B cell (primary cell): ENCODE measurements around the gene PCDHGA3. TPM values are rescaled to one million over a fixed set of nuclear protein-coding genes. Genes with fewer than 3 reads are reported as not detected.

Experiments used
- ATAC-seq: fragments of 200-7000 bp; cut with Tn5 transposase; one replicate; pipeline ENCODE4 v1.10.0; 2021; ENCODE audit warnings: low read depth, mild to moderate bottlenecking, moderate number of reproducible peaks, moderate library complexity
- CTCF ChIA-PET: fragments of 350-600 bp; sonication (Branson Sonifier 250); formaldehyde crosslinking; loops from one replicate; lab custom pipeline; 2021; ENCODE audit warnings: antibody characterized with exemption, inconsistent platforms; lab: Charles Lee
- POLR2A ChIA-PET: fragments of 350-600 bp; sonication (Branson Sonifier 250); formaldehyde crosslinking; loops from one replicate; lab custom pipeline; 2021; ENCODE audit warnings: antibody characterized with exemption; lab: Charles Lee
- DNase-seq: peaks from one replicate; pipeline ENCODE4 v3.0.0; 2013
- H2AFZ ChIP-seq: 2 replicates; pipeline ENCODE4 v1.6.1; 2012; ENCODE audit warnings: mild to moderate bottlenecking, low read depth, low read length; ENCODE audit not compliant: insufficient read depth, poor library complexity, severe bottlenecking
- H3K27ac ChIP-seq, 2 donors: 1 replicate in 1 of 2; 2 replicates in 1 of 2; pipeline ENCODE4 v1.5.1; 2012 to 2013; ENCODE audit warnings: low read length in 2 of 2, mild to moderate bottlenecking in 2 of 2, moderate library complexity in 1 of 2
- H3K27me3 ChIP-seq, 4 experiments: fragments of 200-600 bp in 1 of 4; sonication (generic) in 1 of 4; replicated peaks in 1 of 4; 1 replicate in 2 of 4; 2 replicates in 2 of 4; pipeline versions ENCODE4 v1.6.1 to v1.7.0; 2013 to 2016; ENCODE audit warnings: low read length in 3 of 4, mild to moderate bottlenecking in 2 of 4, mixed read lengths in 1 of 4, moderate library complexity in 1 of 4; ENCODE audit not compliant: insufficient read depth in 4 of 4, control insufficient read depth in 3 of 4; ENCODE audit errors: control extremely low read depth in 1 of 4
- H3K36me3 ChIP-seq, 2 experiments: replicated peaks in 1 of 2; 1 replicate in 1 of 2; 2 replicates in 1 of 2; pipeline versions ENCODE4 v1.6.1 to v1.7.1; 2013; ENCODE audit warnings: low read length in 1 of 2; ENCODE audit not compliant: insufficient read depth in 2 of 2, control insufficient read depth in 1 of 2; ENCODE audit errors: control extremely low read depth in 1 of 2, extremely low read depth in 1 of 2
- H3K4me1 ChIP-seq, 2 donors: fragments of 200-600 bp in 1 of 2; sonication (generic) in 1 of 2; 1 replicate in 1 of 2; 2 replicates in 1 of 2; pipeline versions ENCODE4 v1.5.1 to v1.6.1; 2013 to 2017; ENCODE audit warnings: low read length in 2 of 2; ENCODE audit not compliant: control insufficient read depth in 2 of 2, insufficient read depth in 2 of 2
- H3K4me2 ChIP-seq: replicated peaks from 2 replicates; pipeline ENCODE3; 2012; ENCODE audit warnings: mild to moderate bottlenecking, low read depth, low read length; ENCODE audit not compliant: poor library complexity, severe bottlenecking
- H3K4me3 ChIP-seq, 5 experiments: fragments of 200-600 bp in 1 of 5; sonication (generic) in 1 of 5; 1 replicate in 3 of 5; 2 replicates in 2 of 5; pipeline versions ENCODE4 v1.5.1 to v1.7.0; 2011 to 2016; ENCODE audit warnings: low read length in 4 of 5, mild to moderate bottlenecking in 4 of 5, low read depth in 2 of 5, control low read depth in 1 of 5, moderate library complexity in 1 of 5; ENCODE audit not compliant: insufficient read depth in 1 of 5; ENCODE audit errors: control extremely low read depth in 1 of 5, extremely low read depth in 1 of 5
- H3K79me2 ChIP-seq: fragments of 200-600 bp; sonication (generic); one replicate; pipeline ENCODE4 v1.6.0; 2016; ENCODE audit warnings: low read length; ENCODE audit not compliant: control insufficient read depth, insufficient read depth
- H3K9ac ChIP-seq: fragments of 200-600 bp; sonication (generic); 2 replicates; pipeline ENCODE4 v1.6.1; 2017; ENCODE audit warnings: mild to moderate bottlenecking, low read length, moderate library complexity
- H3K9me3 ChIP-seq, 3 donors: one replicate each; pipeline versions ENCODE4 v1.6.1 to v1.7.1; 2013; ENCODE audit warnings: low read length in 2 of 3; ENCODE audit not compliant: control insufficient read depth in 2 of 3, insufficient read depth in 1 of 3; ENCODE audit errors: control extremely low read depth in 1 of 3
- H4K20me1 ChIP-seq: 2 replicates; pipeline ENCODE4 v1.6.0; 2012; ENCODE audit warnings: mild to moderate bottlenecking, low read length; ENCODE audit not compliant: insufficient read depth, control insufficient read depth, poor library complexity, severe bottlenecking
- H3K27ac Mint-ChIP-seq: one replicate; pipeline ENCODE4 v1.8.0; 2021; ENCODE audit warnings: mixed read lengths
- H3K27me3 Mint-ChIP-seq: one replicate; pipeline ENCODE4 v1.8.0; 2021; ENCODE audit warnings: mixed read lengths
- H3K4me1 Mint-ChIP-seq: one replicate; pipeline ENCODE4 v1.8.0; 2021; ENCODE audit warnings: mixed read lengths
- H3K4me3 Mint-ChIP-seq: one replicate; pipeline ENCODE4 v1.8.0; 2021; ENCODE audit warnings: mixed read lengths
- H3K9me3 Mint-ChIP-seq: one replicate; pipeline ENCODE4 v1.8.0; 2022; ENCODE audit warnings: mixed read lengths; ENCODE audit not compliant: insufficient read depth
- EZH2 ChIP-seq: IDR thresholded peaks from 2 replicates; pipeline ENCODE4 v1.6.1; 2012; ENCODE audit warnings: borderline replicate concordance, low read depth, mild to moderate bottlenecking, moderate library complexity, low read length; ENCODE audit not compliant: insufficient read depth, poor library complexity, severe bottlenecking
- WGBS: methylation state at CpG from one replicate; pipeline ENCODE4 v1.1.5; 2013; ENCODE audit warnings: missing lambda C conversion rate; ENCODE audit not compliant: insufficient coverage; 5-methylcytosine and 5-hydroxymethylcytosine counted together
- intact Hi-C: fragments of 100-400 bp; cut with micrococcal nuclease; formaldehyde crosslinking; loops from one replicate; pipeline ENCODE4 v1.10.0; 2022
- polyA plus RNA-seq: library from polyadenylated mRNA; depleted of rRNA; stranded (reverse); fragments of >200 nt; gene quantifications from 2 replicates; pipeline ENCODE4 v1.2.3, GENCODE V29; 2012
- total RNA-seq, 2 donors: library from RNA; stranded (reverse); fragments of 120-200 nt in 1 of 2; gene quantifications; 1 replicate in 1 of 2; 2 replicates in 1 of 2; pipeline versions ENCODE4 v1.2.3 to v1.2.4, GENCODE V29; 2013 to 2022
- TF ChIP-seq, protein P1 (sequence below): fragments of 200-600 bp; IDR thresholded peaks from one replicate; pipeline ENCODE4 v1.8.0; 2022; ENCODE audit warnings: antibody characterized with exemption, mild to moderate bottlenecking

The PCDHGA3 gene
- total and polyA plus RNA-seq, 2 donors (not counting 1 experiment from before 2014, with no cell fraction given) = 0.10 to 0.32 TPM

DNA sequence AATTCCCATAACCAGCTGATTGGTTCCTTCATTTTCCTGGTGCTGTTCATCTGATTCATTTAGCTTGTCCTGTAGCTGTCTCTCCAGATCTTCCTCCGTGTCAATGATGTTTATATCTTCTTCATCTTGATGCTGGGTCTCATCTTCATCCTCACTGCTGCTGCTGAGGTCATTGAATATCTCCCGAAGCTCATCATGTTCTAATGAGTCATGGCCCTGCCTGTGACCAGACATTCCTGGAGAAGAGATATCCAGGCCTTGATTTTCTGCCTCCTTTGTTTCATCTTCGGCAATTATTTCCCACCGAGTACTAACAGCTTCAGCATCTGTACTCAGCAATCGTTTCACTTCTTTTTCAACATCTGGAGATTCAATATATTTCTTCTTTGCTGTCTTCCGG, 24.4 kb upstream of the PCDHGA3 start:
- H3K4me1 ChIP-seq = peaks cover 17 to 20% of the 10 kb centered on the region in 2 donors
- H3K27me3 Mint-ChIP-seq = no peaks in the 10 kb centered on the region
- intact Hi-C loops = no loop called here
- DNase-seq = no peak
- H4K20me1 ChIP-seq = no peaks in the 10 kb centered on the region
- peak overlapping the region; percentile 74 for H3K4me2 ChIP-seq
- H3K4me3 Mint-ChIP-seq = peak overlapping the region; percentile 96
- H3K9ac ChIP-seq = peak overlapping the region; percentile 89
- peaks cover 25 to 67% (median 56%) of the 10 kb centered on the region in 3 donors for H3K9me3 ChIP-seq
- CTCF ChIA-PET = interaction anchor here (0.8 to 4.4 kb wide), 12 partner anchors 9 to 273 kb away, joined by 3 to 37 read pairs (median 4); partner anchors contain the start of genes PCDHGA10, PCDHGA12 and PCDHGB1
- peaks cover 12 to 19% of the 10 kb centered on the region in 2 experiments for H3K36me3 ChIP-seq
- no peak overlapping the region for H3K27ac ChIP-seq
- WGBS = 99% methylated on average over 6 of the region's 6 CpGs
- H3K27me3 ChIP-seq = no peaks in the 10 kb centered on the region
- H3K4me3 ChIP-seq = peak overlapping the region in 1 of 5 experiments; percentile 97
- H3K9me3 Mint-ChIP-seq = peaks cover 29% of the 10 kb centered on the region
- TF ChIP-seq EZH2 = no peak
- TF ChIP-seq, protein P1, sequence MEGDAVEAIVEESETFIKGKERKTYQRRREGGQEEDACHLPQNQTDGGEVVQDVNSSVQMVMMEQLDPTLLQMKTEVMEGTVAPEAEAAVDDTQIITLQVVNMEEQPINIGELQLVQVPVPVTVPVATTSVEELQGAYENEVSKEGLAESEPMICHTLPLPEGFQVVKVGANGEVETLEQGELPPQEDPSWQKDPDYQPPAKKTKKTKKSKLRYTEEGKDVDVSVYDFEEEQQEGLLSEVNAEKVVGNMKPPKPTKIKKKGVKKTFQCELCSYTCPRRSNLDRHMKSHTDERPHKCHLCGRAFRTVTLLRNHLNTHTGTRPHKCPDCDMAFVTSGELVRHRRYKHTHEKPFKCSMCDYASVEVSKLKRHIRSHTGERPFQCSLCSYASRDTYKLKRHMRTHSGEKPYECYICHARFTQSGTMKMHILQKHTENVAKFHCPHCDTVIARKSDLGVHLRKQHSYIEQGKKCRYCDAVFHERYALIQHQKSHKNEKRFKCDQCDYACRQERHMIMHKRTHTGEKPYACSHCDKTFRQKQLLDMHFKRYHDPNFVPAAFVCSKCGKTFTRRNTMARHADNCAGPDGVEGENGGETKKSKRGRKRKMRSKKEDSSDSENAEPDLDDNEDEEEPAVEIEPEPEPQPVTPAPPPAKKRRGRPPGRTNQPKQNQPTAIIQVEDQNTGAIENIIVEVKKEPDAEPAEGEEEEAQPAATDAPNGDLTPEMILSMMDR = no peak
- H3K4me1 Mint-ChIP-seq = peaks cover 34% of the 10 kb centered on the region
- peaks cover 40% of the 10 kb centered on the region for H3K79me2 ChIP-seq
- H3K27ac Mint-ChIP-seq = peak overlapping the region; percentile 32
- POLR2A ChIA-PET = interaction anchor here (0.6 kb wide), 1 partner anchor 39 kb away, joined by 7 read pairs; no protein-coding TSS in a partner anchor
- no peak overlapping the region for H2AFZ ChIP-seq
- ATAC-seq = no peak

- Histone ChIP-seq H3K36me3 (peaks cover 11 to 19% of the 10 kb centered on the region in 2 experiments), H3K27me3 (no peaks in the 10 kb centered on the region), H3K27ac (peak overlapping the region in 1 of 2 donors; percentile 95), H3K4me3 (peak overlapping the region; percentile 78 to 100 (median 97)), H3K9ac (peak overlapping the region; percentile 89), H2AFZ (no peak overlapping the region), H3K9me3 (peaks cover 25 to 66% (median 56%) of the 10 kb centered on the region in 3 donors), H4K20me1 (no peaks in the 10 kb centered on the region), H3K4me1 (peaks cover 17 to 20% of the 10 kb centered on the region in 2 donors), H3K79me2 (peaks cover 37% of the 10 kb centered on the region), H3K4me2 (peak overlapping the region; percentile 74)
- WGBS = 90% methylated on average over 3 of the region's 5 CpGs
- DNase-seq = no peak
- Mint-ChIP-seq H3K9me3 (peaks cover 27% of the 10 kb centered on the region), H3K4me3 (peak overlapping the region; percentile 96), H3K27ac (peak overlapping the region; percentile 98), H3K27me3 (no peaks in the 10 kb centered on the region), H3K4me1 (peaks cover 34% of the 10 kb centered on the region)
- ChIA-PET POLR2A (interaction anchor here (1.1 to 1.5 kb wide), 2 partner anchors 244 to 918 kb away, joined by 3 to 6 read pairs; partner anchors contain the start of gene ANKHD1), CTCF (interaction anchor here (0.7 to 4.4 kb wide), 23 partner anchors 9 to 331 kb away, joined by 3 to 37 read pairs (median 5); partner anchors contain the start of genes FCHSD1, PCDHGA10, PCDHGA12 and PCDHGA3)
- intact Hi-C loops = loop anchor here (1.0 to 10.0 kb wide), 11 partner anchors 95 to 1451 kb away; partner anchors contain the start of genes ANKHD1, APBB3, ARHGAP26 and DELE1
- no peak for TF ChIP-seq EZH2
- TF ChIP-seq, protein P1 = no peak
- ATAC-seq = no peak
Measured at GRCh38 chr5:141319699-141320098, 23.9 kb upstream of the PCDHGA3 start.
